Progenitor cell of endocrine pancreas (in vitro differentiated cells): ENCODE measurements around the gene MCAM. TPM values are rescaled to one million over a fixed set of nuclear protein-coding genes. Genes with fewer than 3 reads are reported as not detected.
A peak's percentile ranks its signal among the peaks of the same experiment; 100 is the strongest.

Source experiments
- DNase-seq: peaks from one replicate; pipeline ENCODE4 v3.0.0; 2021; ENCODE audit warnings: low spot score; ENCODE audit not compliant: unreplicated experiment
- H3K27ac Mint-ChIP-seq: 2 replicates; pipeline ENCODE4 v1.8.0; 2021; ENCODE audit warnings: mild to moderate bottlenecking, moderate library complexity, mixed read lengths
- H3K27me3 Mint-ChIP-seq: 2 replicates; pipeline ENCODE4 v1.8.0; 2021; ENCODE audit warnings: mixed read lengths
- H3K36me3 Mint-ChIP-seq: 2 replicates; pipeline ENCODE4 v1.8.0; 2022; ENCODE audit warnings: mixed read lengths; ENCODE audit not compliant: insufficient read depth
- H3K4me1 Mint-ChIP-seq: 2 replicates; pipeline ENCODE4 v1.8.0; 2021; ENCODE audit warnings: low read depth, mixed read lengths
- H3K4me3 Mint-ChIP-seq: 2 replicates; pipeline ENCODE4 v1.8.0; 2021; ENCODE audit warnings: low read depth, mild to moderate bottlenecking, moderate library complexity, mixed read lengths
- H3K9me3 Mint-ChIP-seq: 2 replicates; pipeline ENCODE4 v1.8.0; 2021; ENCODE audit warnings: low read depth, mixed read lengths
- total RNA-seq: library from RNA; stranded (reverse); gene quantifications from 2 replicates; pipeline ENCODE4 v1.2.1, GENCODE V29; 2021
- TF ChIP-seq, protein P1 (sequence below): fragments of 200-600 bp; sonication (generic); IDR thresholded peaks from one replicate; pipeline ENCODE4 v1.5.0; 2021; ENCODE audit warnings: antibody characterized with exemption, mild to moderate bottlenecking; ENCODE audit not compliant: unreplicated experiment

Gene MCAM
- total RNA-seq, 1 donor from 2014 or later = 12.7 TPM

DNA sequence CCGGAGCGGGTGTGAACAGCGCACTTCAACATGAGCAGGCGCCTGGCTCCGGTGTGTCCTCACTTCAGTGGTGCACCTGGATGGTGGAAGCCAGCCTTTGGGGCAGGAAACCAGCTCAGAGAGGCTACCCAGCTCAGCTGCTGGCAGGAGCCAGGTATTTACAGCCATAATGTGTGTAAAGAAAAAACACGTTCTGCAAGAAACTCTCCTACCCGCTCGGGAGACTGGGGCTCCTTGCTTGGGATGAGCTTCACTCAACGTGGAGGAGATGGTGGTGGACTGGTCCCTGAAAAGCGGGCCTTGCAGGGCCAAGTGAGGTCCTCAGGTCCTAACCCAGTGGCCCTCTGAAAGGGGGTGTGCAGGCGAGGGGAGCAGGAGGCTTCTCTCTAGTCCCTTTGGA lies 7.5 kb downstream of the MCAM start:
- TF ChIP-seq, protein P1, sequence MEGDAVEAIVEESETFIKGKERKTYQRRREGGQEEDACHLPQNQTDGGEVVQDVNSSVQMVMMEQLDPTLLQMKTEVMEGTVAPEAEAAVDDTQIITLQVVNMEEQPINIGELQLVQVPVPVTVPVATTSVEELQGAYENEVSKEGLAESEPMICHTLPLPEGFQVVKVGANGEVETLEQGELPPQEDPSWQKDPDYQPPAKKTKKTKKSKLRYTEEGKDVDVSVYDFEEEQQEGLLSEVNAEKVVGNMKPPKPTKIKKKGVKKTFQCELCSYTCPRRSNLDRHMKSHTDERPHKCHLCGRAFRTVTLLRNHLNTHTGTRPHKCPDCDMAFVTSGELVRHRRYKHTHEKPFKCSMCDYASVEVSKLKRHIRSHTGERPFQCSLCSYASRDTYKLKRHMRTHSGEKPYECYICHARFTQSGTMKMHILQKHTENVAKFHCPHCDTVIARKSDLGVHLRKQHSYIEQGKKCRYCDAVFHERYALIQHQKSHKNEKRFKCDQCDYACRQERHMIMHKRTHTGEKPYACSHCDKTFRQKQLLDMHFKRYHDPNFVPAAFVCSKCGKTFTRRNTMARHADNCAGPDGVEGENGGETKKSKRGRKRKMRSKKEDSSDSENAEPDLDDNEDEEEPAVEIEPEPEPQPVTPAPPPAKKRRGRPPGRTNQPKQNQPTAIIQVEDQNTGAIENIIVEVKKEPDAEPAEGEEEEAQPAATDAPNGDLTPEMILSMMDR = no peak
- Mint-ChIP-seq H3K9me3 (no peaks in the 10 kb centered on the region), H3K4me1 (no peaks in the 10 kb centered on the region), H3K36me3 (peaks cover 4% of the 10 kb centered on the region), H3K27ac (no peak overlapping the region), H3K4me3 (no peak overlapping the region), H3K27me3 (peaks cover 4% of the 10 kb centered on the region)
- DNase-seq = no peak

DNA sequence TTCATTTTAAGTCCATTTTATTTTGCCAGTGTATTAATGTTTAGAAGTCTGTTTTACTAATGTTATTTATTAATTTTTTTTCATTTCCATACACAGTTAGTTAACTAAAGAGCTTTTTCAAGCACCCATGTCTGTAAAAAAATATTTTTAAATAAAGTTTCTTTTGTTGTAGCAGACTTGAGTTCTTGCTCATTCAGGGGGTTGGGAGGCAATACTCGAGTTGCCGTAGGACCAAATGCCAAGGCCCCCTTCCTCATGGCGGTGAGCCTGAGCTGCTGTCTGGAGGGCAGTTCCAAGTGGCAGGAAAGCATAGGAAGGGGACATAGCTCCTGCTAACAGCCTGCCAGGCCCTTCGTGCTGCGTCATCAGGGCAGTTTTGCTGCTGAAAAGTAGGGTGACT lies 9.0 kb downstream of the MCAM start:
- H3K27me3 Mint-ChIP-seq = no peaks in the 10 kb centered on the region
- no peak overlapping the region for H3K4me3 Mint-ChIP-seq
- H3K36me3 Mint-ChIP-seq = peaks cover 4% of the 10 kb centered on the region
- no peaks in the 10 kb centered on the region for H3K9me3 Mint-ChIP-seq
- DNase-seq = no peak
- no peak overlapping the region for H3K27ac Mint-ChIP-seq
- TF ChIP-seq, protein P1 = no peak
- H3K4me1 Mint-ChIP-seq = no peaks in the 10 kb centered on the region

DNA sequence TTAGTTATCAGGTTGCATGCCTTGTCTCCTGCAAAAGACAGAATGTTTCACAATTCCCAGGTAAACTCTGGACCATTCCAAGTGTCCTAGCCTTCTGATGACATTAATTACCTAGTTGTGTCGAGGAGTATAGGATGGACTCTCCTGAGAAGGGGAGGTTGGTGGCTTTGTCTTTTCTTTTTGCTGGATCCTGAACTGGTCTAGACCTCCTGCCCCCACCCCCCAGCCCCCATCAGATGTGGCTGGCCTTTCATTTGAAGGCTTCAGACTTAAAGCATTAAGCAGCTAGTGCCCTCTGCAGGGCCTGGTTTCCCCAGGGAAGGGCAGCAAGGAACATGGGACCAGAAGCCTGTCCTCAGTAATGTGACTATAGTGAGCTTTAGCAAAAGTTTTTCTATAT lies 9.7 kb downstream of the MCAM start:
- H3K4me3 Mint-ChIP-seq = no peak overlapping the region
- DNase-seq = no peak
- peaks cover 5% of the 10 kb centered on the region for H3K36me3 Mint-ChIP-seq
- H3K27me3 Mint-ChIP-seq = no peaks in the 10 kb centered on the region
- TF ChIP-seq, protein P1 = no peak
- no peaks in the 10 kb centered on the region for H3K4me1 Mint-ChIP-seq
- H3K9me3 Mint-ChIP-seq = no peaks in the 10 kb centered on the region
- H3K27ac Mint-ChIP-seq = no peak overlapping the region

DNA sequence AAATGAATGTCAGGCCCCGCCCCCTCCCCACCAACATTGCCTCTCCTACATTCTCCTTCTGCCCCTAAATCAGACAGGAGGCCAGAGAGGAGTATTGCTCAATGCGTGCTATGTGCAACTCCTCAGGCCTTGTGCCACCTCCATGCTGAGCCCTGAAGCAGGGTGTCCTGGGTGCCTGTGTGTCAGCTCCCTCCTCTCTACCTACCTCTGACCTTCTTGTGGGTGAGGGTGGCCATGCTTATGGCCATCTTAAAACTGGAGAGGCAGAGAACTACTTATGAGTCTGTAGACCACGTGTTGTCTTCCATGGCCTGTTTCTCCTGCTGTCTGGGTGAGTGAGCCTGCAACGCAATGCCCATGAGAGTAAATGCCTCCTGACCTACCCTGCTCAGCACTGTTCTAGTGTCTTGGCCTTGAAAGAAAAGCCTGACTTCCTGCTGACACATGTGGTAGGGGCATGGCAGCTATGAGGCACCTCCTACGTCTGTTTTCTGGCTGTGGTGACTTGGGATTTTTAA lies 10.5 kb downstream of the MCAM start:
- Mint-ChIP-seq H3K4me1 (no peaks in the 10 kb centered on the region), H3K27me3 (no peaks in the 10 kb centered on the region), H3K4me3 (no peak overlapping the region), H3K9me3 (no peaks in the 10 kb centered on the region), H3K27ac (no peak overlapping the region), H3K36me3 (peaks cover 7% of the 10 kb centered on the region)
- TF ChIP-seq, protein P1 = no peak
- DNase-seq = no peak

DNA sequence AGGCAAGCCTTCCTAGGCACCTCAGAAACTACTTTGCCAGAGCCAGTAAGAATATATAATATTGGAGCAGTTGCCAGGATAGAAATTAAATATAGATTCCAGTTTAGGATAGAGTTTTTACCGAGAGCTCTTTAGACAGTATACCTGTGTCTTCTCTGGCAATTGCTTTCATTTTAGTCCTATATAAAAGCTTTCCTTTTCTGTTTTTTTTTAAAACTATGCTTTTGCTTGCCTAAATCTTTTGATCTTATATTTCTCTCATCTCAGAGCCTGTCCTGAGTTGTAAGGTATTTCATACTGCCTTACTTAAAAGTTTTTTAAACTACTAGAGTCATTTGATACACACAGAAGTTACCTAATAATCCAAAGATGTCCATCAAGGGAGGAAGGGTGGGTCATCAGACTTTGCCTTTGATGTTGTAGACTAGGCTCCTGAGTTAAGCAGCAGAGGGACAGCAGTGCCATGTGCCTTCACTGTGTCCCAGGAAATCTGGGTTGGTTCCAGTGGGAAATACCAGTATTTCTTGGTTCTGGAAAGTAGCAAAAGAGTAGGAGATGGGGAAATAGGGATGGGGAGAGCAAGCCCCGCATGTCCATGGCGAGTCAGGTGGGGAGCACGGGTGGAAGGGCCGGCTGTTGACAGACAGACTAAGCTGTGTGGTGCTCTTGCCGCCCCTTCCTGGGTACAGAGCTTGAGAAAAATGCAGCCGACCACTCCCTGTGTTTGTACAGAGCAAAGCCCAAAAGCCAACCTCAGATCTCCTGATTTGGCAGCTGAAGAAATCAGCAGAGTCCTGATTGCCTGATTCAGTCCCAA lies 11.2 kb downstream of the MCAM start:
- DNase-seq = no peak
- Mint-ChIP-seq H3K4me1 (no peaks in the 10 kb centered on the region), H3K36me3 (peaks cover 12% of the 10 kb centered on the region), H3K27ac (peak overlapping the region; percentile 60), H3K4me3 (no peak overlapping the region), H3K27me3 (no peaks in the 10 kb centered on the region), H3K9me3 (no peaks in the 10 kb centered on the region)
- TF ChIP-seq, protein P1 = no peak
